Embryonic facial prominence (tissue), 1 donor: ENCODE measurements around the gene LRRTM4.
"Not testable (repeated sequence)": the region's sequence is repeated elsewhere in the genome, so short reads cannot be mapped to it uniquely, and the experiment has no call there.

Experiments used
- DNase-seq: peaks from one replicate; pipeline ENCODE4 v3.0.0-alpha.2; 2016; ENCODE audit errors: extremely low spot score

Gene LRRTM4

DNA sequence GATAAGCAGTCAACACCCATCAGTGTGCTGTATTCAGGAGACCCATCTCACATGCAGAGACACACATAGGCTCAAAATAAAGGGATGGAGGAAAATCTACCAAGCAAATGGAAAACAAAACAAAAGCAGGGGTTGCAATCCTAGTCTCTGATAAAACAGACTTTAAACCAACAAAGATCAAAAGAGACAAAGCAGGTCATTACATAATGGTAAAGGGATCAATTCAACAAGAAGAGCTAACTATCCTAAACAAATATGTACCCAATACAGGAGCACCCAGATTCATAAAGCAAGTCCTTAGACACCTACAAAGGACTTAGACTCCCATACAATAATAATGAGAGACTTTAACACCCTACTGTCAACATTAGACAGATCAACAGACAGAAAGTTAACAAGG is 358.2 kb downstream of the LRRTM4 start:
- not testable (repeated sequence) for DNase-seq

DNA sequence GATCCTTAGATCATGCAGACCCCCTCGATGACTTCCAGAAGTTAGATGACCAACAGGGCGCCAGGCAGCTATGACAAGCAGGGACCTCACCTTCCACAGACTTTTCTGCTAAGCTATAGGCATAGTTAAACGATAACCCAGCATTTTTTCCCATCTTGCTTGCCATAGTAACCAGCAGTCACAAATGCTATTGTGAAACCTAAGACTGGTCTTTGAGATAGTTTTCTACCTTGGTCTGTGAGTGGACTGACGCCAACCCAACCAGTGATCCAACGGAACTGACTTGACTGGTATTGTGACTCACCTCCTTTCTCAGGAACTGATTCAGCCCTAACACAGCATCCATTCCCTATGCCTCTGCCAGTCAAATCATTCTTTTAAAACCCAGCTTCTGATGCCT is 361.2 kb downstream of the LRRTM4 start:
- no peak for DNase-seq

DNA sequence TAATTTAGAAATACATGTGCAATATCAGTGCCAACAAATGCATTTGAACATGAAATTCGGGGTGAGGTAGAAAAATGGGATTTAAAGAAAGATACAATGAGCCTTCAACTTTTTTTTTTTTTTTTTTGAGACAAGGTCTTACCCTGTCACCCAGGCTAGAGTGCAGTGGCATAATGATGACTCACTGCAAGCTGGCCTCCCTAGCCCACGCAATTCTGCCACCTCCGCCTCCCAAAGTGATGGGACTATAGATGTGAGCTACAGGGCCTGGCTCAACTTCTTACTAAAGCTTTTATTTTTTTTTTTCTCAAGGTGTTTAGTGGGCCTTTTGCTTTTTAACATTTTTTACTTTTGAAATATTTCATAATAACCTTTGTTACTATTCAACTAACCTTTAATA is 365.6 kb downstream of the LRRTM4 start:
- DNase-seq = no peak

DNA sequence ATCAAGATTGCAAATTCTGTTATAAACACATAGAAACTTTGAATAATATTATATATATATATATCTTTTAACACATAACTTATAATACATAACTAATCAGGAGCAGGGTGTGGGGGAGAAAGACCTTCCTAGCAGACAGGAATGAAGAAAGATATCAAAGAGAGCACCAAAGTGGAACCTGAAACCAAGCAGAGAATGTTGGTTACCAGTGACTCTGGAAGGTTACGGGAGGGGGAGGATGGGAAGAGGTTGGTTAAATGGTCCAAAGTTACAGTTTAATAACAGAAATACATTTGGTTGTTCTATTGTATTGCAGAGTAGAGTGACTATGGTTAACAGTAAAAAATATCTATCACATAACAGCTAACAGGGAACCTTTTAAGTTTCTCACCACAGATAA is 366.7 kb downstream of the LRRTM4 start:
- DNase-seq = no peak

DNA sequence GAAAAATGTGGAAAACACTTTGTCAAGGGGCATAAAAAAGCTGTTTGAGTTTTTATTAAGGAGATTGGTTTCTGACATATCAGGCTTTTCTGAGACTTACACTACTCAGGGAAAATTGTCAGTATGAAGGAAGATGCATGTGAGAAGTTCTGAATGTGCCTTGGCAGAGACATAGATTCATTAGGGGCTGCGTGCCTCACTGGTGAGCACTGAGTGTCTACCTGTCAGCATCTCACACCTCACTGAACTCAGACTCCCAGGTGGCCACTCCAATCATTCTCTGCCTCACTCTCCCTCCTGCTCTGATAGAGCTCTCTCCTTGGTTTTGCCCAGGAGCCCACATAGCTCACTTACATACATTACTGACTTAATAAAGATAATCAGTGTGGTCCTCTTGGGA is 372.6 kb downstream of the LRRTM4 start:
- DNase-seq = no peak

DNA sequence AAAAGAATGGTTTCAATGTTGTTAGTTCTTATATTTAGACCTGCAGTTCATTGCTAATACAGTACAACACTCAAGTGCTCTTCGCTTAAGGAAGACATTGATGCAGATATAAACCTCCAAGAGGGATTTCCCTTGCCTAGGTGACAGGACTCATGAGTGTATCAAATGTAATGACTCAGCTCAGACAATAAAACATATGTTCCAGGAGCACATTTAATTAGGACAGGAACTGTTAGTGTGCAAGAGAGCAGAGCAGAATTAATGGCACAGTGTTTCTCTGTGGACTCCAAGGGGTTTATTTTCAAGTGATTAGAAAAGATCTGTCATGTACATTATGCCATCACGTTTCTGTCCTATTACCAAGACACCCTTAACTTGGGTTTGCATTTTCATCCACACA is 375.0 kb downstream of the LRRTM4 start:
- no peak for DNase-seq

DNA sequence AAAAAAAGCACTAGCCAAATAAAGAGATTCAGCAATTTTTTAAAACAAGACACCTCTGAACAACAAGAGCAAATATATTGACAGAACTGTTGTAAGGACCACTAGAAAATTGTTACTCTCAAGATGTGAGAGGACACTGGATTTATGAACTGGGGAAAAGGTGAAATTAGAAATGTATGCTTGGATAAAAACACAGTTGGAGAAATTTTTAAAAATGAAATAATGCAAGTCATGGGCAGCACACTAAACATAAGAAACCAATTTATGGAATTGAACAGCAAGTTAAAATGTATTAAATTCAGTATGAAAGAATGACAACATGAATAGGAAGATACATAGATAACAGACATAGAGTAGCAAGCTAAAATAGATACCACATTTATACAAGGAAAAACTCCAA is 377.4 kb downstream of the LRRTM4 start:
- no peak for DNase-seq

DNA sequence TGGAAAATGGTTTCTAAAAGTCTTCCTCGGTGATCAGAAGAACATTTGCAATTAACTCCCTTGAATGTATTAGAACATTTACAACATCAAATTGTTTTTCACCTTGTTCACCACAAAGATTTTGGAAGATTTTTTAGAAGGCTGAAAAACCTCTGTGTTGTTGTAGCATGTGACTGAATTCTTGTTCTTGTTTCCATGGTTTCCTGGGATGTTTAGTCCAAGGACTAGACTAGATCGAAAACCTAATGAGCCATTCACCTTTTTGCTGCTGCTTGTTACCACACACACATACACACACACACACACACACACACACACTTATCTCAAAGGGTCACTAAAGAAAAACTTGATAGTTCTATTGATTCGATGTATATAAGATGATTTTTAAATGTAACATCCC is 380.0 kb downstream of the LRRTM4 start:
- no peak for DNase-seq

DNA sequence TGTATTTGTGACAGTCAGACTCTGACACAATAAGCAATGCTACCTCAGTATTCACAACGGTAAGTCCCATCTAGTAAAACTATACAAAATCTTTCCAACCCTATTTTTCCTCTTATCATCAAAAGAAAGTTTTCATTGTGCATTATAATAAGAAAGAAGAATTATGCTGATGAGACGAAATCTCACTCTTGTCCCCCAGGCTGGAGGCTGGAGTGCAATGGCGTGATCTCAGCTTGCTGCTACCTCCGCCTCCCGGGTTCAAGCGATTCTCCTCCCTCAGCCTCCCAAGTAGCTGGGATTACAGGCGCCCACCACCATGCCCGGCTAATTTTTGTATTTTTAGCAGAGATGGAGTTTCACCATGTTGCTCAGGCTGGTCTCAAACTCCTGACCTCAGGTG is 393.7 kb downstream of the LRRTM4 start:
- DNase-seq = not testable (repeated sequence)

DNA sequence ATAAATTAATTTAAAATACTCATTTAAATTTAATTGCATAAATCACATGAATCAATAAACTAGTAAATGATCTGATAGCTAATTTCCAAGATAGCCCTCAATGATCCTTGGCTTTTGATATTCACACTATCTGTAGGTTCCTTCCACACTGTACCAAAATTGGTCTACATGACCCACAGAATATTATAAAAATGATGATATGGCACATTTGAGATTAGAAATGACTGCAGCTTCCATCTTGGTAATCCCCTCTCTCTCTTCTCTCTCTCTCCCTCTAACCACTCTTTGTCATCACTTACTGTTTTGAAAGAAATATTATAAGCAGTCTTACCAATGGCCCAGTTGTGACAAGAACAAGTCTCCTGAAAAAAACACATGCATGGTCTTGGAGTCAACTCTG is 394.8 kb downstream of the LRRTM4 start:
- DNase-seq = no peak

DNA sequence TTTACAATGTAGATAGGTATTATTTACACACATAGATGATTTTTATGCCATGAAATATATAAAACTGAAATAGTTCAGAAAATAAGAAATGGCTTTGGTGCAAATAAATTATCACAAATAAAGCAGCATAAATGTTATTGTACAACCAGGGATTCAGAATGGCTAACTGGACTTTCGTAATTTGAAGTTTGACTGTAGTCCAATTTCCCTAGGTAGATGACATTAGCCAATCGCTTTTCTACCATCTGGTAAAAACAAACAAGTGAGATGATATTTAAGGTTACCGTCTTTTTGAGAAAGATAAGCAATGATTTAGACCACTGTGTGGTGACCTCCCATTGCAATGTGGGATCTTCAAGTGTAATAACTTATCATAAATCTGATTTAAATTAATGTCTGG is 400.7 kb downstream of the LRRTM4 start:
- no peak for DNase-seq

DNA sequence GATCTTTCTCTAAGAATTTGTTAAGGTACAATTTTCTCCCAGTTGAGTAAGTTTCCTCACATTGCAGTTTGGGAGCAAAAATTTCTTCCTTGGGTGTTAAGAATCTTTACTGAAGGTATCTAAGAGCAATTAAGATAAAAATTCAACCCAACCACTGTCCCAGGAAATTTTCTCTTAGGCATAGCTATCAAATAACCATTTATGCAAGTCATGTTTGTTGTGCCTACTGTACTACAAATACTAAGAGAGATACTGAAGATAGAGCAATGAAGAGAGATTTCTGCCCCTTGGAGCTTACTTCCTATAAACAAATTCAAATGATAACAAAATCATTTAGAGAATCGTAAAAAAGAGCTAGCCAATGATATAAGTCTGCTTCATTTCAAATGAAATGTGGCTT is 402.8 kb downstream of the LRRTM4 start:
- DNase-seq = no peak

DNA sequence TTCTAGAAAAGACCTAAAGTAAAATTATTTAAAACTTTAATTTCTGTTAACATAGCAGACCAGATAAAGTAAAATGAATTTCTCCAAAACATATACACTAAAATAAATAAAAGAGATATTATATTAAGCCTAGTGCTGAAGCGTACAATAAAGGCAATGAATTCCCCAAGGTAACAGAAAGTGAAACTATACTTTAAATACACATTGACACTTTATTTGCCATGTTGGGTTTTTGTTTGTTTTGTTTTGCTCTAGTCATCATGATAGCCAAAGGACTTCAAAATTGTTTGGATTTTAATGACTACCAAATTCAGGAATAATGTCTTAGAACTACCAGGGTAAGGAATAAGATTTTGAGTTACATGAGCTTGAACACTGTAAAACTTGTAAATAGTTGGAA is 413.3 kb downstream of the LRRTM4 start:
- no peak for DNase-seq

DNA sequence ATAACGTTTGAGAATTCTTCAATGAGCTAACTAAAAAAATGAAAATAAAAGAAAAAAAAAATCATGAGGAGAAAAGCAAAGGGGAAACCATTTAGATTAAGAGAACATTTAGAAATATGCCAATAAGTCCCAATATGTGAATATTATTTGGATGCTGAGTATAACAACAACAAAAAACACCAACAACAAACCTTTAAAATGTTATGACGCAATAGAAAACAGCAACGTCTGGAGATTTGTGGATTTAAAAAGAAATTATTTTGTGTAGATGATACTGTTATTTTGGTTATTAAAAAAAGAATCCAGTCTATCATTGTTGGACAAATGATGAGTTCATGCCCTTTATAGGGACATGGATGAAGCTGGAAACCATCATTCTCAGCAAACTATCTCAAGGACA is 417.2 kb downstream of the LRRTM4 start:
- no peak for DNase-seq

DNA sequence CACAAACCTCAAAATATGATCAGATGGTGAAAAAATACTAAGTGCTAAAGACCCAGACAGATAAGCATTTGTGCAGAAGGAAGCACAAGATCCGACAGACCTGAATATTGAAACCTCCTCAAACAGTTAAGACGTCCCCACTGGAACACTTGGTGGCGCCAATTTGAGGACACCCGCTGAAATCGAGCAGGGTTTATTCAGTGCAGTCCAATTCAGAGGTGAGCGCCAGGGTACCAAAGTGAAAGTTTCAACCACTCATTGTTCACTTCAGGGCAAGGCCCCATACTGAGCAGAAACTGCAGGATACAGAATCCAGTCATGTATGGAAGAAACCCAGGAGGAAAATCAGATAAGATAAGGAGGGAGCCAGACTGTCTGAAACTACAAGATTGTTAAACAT is 417.6 kb downstream of the LRRTM4 start:
- DNase-seq = no peak

DNA sequence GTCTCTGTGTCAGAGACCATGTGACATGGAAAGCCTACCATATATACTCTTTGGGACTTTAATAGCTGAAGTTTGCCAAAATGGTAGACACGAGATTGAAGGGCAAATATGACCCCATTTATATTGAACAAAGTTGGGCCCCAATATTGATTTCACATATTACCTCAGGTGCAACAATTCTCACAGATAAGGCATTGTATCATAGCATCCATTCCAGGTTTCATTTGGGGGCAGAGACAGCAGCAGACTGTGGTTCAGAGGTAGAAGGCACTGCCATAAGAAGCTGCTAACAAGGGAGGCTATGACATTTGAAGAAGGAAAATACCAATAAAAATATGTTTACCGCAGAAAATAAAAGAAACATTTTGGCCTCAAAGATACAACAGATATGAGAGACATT is 419.2 kb downstream of the LRRTM4 start:
- no peak for DNase-seq

DNA sequence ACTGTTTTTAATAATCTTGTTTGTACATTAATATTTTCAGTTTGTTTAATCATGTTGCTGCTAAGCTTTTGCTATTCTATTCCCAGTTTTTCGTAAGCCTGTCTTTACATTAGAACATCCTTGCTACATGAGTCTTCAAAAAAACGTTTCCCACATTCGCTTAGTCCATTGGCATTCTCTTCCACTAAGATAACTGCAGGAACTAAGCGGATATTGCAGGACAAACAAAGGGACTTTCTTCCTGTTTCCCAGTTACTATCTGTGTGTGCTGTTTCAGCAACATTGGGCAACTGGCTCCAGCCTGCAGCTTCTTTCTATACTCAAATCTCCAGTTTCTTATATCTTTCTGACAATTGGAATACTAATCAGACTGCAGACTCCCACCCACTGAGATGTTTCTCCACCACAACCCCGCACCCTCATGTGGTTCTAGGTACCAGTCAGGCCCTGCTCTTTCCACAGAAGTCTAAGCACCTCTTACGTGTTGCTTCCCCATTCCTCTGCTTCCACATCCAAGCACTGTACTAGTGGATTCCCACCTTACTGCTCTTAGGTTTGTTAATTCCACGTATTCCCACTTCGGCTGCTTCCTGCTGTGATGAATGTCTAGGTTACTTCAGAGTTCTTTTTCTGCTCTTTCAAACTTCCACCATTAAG is 420.3 kb downstream of the LRRTM4 start:
- DNase-seq = no peak

DNA sequence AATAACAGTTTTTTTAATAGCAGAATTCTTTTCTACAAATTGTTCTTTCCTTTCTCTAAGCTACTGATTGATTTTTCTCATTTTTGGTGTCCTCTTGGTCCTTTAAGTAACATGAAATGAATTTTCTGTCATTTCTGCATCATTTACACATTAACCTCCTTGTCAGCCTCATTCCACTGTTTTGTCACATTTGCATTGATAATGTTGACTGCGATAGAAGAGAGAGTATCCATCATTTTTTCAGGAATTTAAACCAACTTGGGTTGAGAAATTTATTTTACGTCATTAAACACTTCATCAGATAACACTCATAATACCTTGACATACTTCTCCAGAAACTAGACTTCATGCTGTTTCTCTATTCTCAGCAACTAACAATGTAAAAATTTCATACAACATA is 422.2 kb downstream of the LRRTM4 start:
- no peak for DNase-seq

DNA sequence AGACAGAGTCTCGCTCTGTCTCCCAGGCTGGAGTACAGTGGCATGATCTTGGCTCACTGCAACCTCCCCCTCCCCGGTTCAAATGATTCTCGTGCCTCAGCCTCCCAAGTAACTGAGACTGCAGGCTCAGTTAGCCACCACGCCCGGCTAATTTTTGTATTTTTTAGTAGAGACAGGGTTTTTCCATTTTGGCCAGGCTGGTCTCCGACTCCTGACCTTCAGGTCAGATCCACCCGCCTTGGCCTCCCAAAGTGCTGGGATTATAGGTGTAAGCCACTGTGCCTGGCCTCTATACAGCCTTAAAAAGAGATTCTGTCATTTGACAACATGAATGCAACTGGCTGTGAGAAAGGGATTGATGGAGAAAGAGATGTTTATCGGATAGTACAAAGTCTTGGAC is 426.7 kb downstream of the LRRTM4 start:
- not testable (repeated sequence) for DNase-seq

DNA sequence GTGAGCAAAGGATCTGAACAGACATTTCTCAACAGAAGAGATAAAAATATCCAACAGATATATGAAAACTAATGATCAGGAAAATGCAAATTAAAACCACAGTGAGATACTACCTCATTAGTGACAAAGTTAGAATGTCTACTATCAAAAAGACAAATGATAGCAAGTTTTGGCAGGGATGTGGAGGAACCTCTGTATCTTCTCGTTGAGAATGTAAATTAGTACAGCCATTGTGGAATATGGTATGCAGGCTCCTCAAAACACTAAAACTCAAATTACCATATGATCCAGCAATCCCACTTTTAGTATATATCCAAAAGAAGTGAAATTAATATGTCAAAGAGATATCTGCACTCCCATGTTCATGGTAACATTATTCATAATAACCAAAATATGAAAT is 427.1 kb downstream of the LRRTM4 start:
- DNase-seq = no peak

DNA sequence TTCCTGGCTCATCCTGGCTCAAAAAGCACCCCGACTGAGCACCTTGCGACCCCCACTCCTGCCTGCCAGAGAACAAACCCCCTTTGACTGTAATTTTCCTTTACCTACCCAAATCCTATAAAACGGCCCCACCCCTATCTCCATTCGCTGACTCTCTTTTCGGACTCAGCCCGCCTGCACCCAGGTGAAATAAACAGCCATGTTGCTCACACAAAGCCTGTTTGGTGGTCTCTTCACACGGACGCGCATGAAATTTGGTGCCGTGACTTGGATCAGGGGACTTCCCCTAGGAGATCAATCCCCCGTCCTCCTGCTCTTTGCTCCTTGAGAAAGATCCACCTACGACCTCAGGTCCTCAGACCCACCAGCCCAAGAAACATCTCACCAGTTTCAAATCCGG is 433.8 kb downstream of the LRRTM4 start:
- not testable (repeated sequence) for DNase-seq

DNA sequence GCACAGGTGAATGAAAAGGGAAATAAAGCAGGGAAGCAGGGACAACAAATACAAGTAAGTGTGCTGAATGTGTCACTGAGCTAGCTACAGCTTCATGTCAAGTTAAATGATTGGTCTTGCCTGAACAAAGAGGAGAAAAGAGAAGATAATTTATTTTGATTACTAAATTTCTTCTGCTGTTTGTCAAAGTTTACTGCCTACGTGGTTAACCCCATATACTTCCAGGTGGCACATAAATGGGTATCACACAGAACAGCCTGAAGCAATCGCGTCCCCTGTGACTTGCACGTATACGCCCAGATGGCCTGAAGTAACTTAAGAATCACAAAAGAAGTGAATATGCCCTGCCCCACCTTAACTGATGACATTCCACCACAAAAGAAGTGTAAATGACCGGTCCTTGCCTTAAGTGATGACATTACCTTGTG is 434.2 kb downstream of the LRRTM4 start:
- DNase-seq = no peak

DNA sequence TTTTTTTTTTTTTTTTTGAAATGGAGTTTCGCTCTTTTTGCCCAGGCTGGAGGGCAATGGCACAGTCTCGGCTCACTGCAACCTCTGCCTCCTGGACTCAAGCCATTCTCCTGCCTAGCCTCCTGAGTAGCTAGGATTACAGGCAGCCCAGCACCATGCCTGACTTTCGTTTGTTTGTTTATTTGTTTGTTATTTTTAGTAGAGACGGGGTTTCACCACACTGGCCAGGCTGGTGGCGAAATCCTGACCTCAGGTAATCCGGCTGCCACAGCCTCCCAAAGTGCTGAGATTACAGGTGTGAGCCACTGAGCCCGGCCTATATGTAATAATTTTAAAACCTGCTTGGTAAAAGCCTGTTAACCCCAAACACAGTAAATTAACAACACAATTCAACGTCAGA is 435.7 kb downstream of the LRRTM4 start:
- DNase-seq = no peak

DNA sequence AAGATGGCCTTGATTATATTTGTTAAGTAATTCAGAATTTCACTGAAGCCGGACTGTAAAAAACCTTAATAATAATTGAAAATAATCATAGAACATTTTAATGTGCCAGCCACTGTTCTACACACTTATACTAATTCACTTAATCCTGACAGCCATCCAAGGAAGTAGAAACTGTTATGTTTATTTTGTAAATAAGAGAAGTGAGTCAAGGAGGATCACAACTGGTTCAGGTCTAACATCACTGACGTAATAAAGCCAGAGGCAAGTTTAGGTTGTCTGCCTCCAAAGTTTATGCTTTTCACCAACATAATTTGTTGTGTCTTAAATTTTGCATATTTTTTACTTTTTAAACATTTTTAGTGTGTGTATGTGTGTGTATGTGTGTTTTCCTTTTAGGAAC is 436.1 kb downstream of the LRRTM4 start:
- DNase-seq = no peak
